Mucosa of descending colon (tissue), 3 donors: Measurements from ENCODE around the gene TUBB2B. TPM values are rescaled to one million over a fixed set of nuclear protein-coding genes. Genes with fewer than 3 reads are reported as not detected.
A peak's percentile ranks its signal among the peaks of the same experiment; 100 is the strongest.

Experiments used
- ATAC-seq: fragments of 200-7000 bp; cut with Tn5 transposase; one replicate; pipeline ENCODE4 v1.9.1; 2020; ENCODE audit warnings: mild to moderate bottlenecking, moderate library complexity
- DNase-seq, 3 donors: peaks; one replicate each; pipeline ENCODE4 v3.0.0-alpha.2; 2020
- H3K36me3 ChIP-seq: fragments of 200-600 bp; one replicate; pipeline ENCODE4 v1.8.0; 2021; ENCODE audit warnings: low read depth, mild to moderate bottlenecking
- H3K4me1 ChIP-seq: fragments of 200-600 bp; one replicate; pipeline ENCODE4 v1.8.0; 2021; ENCODE audit warnings: low read depth, mild to moderate bottlenecking
- H3K4me3 ChIP-seq: fragments of 200-600 bp; one replicate; pipeline ENCODE4 v1.8.0; 2021; ENCODE audit warnings: mild to moderate bottlenecking
- H3K9me3 ChIP-seq: fragments of 200-600 bp; one replicate; pipeline ENCODE4 v1.8.0; 2021; ENCODE audit warnings: mild to moderate bottlenecking
- CTCF ChIP-seq: fragments of 200-600 bp; IDR thresholded peaks from one replicate; pipeline ENCODE4 v1.8.0; 2022; ENCODE audit warnings: antibody characterized with exemption, mild to moderate bottlenecking
- intact Hi-C, 2 donors: fragments of 100-400 bp; cut with DNase I in 1 of 2; cut with micrococcal nuclease in 1 of 2; formaldehyde crosslinking; loops; one replicate each; pipeline versions ENCODE4 v1.11.0 to v1.11.1; 2022; cut with DNase I, micrococcal nuclease
- total RNA-seq, 3 donors: library from RNA; stranded (reverse); fragmentation: NEBNext Ultra II Directional in 2 of 3; extraction: Animal tissue kit (Norgen Biotek cat#: 25700) in 2 of 3; gene quantifications; one replicate each; pipeline versions ENCODE4 v1.2.1 to v1.2.4, GENCODE V29; 2021 to 2023
- donor health status: DM: no; HTN: no; CAD: no; lungs with moderate emphysema.
- donor health status: DM: no; HTN: no; CAD: no.
- donor health status: DM: no; HTN: yes; CAD: no.

Gene TUBB2B
- total RNA-seq, 3 donors from 2014 or later, result 0.87 to 18.5 (median 3.6) TPM

- peak; percentile 63 to 95 (median 83) for DNase-seq
- ATAC-seq, result peak; percentile 87
- Histone ChIP-seq H3K9me3 (no peaks in the 10 kb centered on the region), H3K36me3 (no peaks in the 10 kb centered on the region), H3K4me1 (peaks cover 44% of the 10 kb centered on the region), H3K4me3 (no peak overlapping the region)
- intact Hi-C loops, result no loop called here
- TF ChIP-seq CTCF, result no peak
Observed at GRCh38 chr6:3231247-3232016, 4.0 kb upstream of the TUBB2B start.

GRCh38 chr6:3230900-3231246 is 3.4 kb upstream of the TUBB2B start:
- Histone ChIP-seq H3K4me1 (peaks cover 44% of the 10 kb centered on the region), H3K36me3 (no peaks in the 10 kb centered on the region), H3K9me3 (no peaks in the 10 kb centered on the region), H3K4me3 (no peak overlapping the region)
- no peak for TF ChIP-seq CTCF
- intact Hi-C loops, result no loop called here
- DNase-seq, result no peak
- ATAC-seq, result no peak

GRCh38 chr6:3230256-3230882 is 2.9 kb upstream of the TUBB2B start:
- H3K36me3 ChIP-seq, result no peaks in the 10 kb centered on the region
- intact Hi-C loops, result no loop called here
- no peak overlapping the region for H3K4me3 ChIP-seq
- DNase-seq (no peak), ATAC-seq (no peak)
- no peak for TF ChIP-seq CTCF
- no peaks in the 10 kb centered on the region for H3K9me3 ChIP-seq
- H3K4me1 ChIP-seq, result peaks cover 44% of the 10 kb centered on the region

GRCh38 chr6:3229566-3230178 is 2.2 kb upstream of the TUBB2B start:
- peak; percentile 29 for ATAC-seq
- Histone ChIP-seq H3K4me3 (no peak overlapping the region), H3K9me3 (no peaks in the 10 kb centered on the region), H3K4me1 (peaks cover 44% of the 10 kb centered on the region), H3K36me3 (no peaks in the 10 kb centered on the region)
- intact Hi-C loops, result no loop called here
- TF ChIP-seq CTCF, result no peak
- DNase-seq, result peak in 1 of 3 donors; percentile 56

- H3K4me1 ChIP-seq, result peaks cover 44% of the 10 kb centered on the region
- DNase-seq (no peak), ATAC-seq (no peak)
- TF ChIP-seq CTCF, result no peak
- H3K36me3 ChIP-seq, result no peaks in the 10 kb centered on the region
- H3K9me3 ChIP-seq, result no peaks in the 10 kb centered on the region
- no peak overlapping the region for H3K4me3 ChIP-seq
- intact Hi-C loops, result no loop called here
Observed at GRCh38 chr6:3228771-3229565, 1.5 kb upstream of the TUBB2B start.
